B cell (primary cell): ENCODE data around the gene IFRD2. TPM values are rescaled to one million over a fixed set of nuclear protein-coding genes. Genes with fewer than 3 reads are reported as not detected.

Source experiments
- ATAC-seq: fragments of 200-7000 bp; cut with Tn5 transposase; one replicate; pipeline ENCODE4 v1.10.0; 2021; ENCODE audit warnings: low read depth, mild to moderate bottlenecking, moderate number of reproducible peaks, moderate library complexity
- CTCF ChIA-PET: fragments of 350-600 bp; sonication (Branson Sonifier 250); formaldehyde crosslinking; loops from one replicate; lab custom pipeline; 2021; ENCODE audit warnings: antibody characterized with exemption, inconsistent platforms; lab: Charles Lee
- POLR2A ChIA-PET: fragments of 350-600 bp; sonication (Branson Sonifier 250); formaldehyde crosslinking; loops from one replicate; lab custom pipeline; 2021; ENCODE audit warnings: antibody characterized with exemption; lab: Charles Lee
- DNase-seq: peaks from one replicate; pipeline ENCODE4 v3.0.0; 2013
- H2AFZ ChIP-seq: 2 replicates; pipeline ENCODE4 v1.6.1; 2012; ENCODE audit warnings: mild to moderate bottlenecking, low read depth, low read length; ENCODE audit not compliant: insufficient read depth, poor library complexity, severe bottlenecking
- H3K27ac ChIP-seq, 2 donors: 1 replicate in 1 of 2; 2 replicates in 1 of 2; pipeline ENCODE4 v1.5.1; 2012 to 2013; ENCODE audit warnings: low read length in 2 of 2, mild to moderate bottlenecking in 2 of 2, moderate library complexity in 1 of 2
- H3K27me3 ChIP-seq, 4 experiments: fragments of 200-600 bp in 1 of 4; sonication (generic) in 1 of 4; replicated peaks in 1 of 4; 1 replicate in 2 of 4; 2 replicates in 2 of 4; pipeline versions ENCODE4 v1.6.1 to v1.7.0; 2013 to 2016; ENCODE audit warnings: low read length in 3 of 4, mild to moderate bottlenecking in 2 of 4, mixed read lengths in 1 of 4, moderate library complexity in 1 of 4; ENCODE audit not compliant: insufficient read depth in 4 of 4, control insufficient read depth in 3 of 4; ENCODE audit errors: control extremely low read depth in 1 of 4
- H3K36me3 ChIP-seq, 2 experiments: replicated peaks in 1 of 2; 1 replicate in 1 of 2; 2 replicates in 1 of 2; pipeline versions ENCODE4 v1.6.1 to v1.7.1; 2013; ENCODE audit warnings: low read length in 1 of 2; ENCODE audit not compliant: insufficient read depth in 2 of 2, control insufficient read depth in 1 of 2; ENCODE audit errors: control extremely low read depth in 1 of 2, extremely low read depth in 1 of 2
- H3K4me1 ChIP-seq, 2 donors: fragments of 200-600 bp in 1 of 2; sonication (generic) in 1 of 2; 1 replicate in 1 of 2; 2 replicates in 1 of 2; pipeline versions ENCODE4 v1.5.1 to v1.6.1; 2013 to 2017; ENCODE audit warnings: low read length in 2 of 2; ENCODE audit not compliant: control insufficient read depth in 2 of 2, insufficient read depth in 2 of 2
- H3K4me2 ChIP-seq: replicated peaks from 2 replicates; pipeline ENCODE3; 2012; ENCODE audit warnings: mild to moderate bottlenecking, low read depth, low read length; ENCODE audit not compliant: poor library complexity, severe bottlenecking
- H3K4me3 ChIP-seq, 5 experiments: fragments of 200-600 bp in 1 of 5; sonication (generic) in 1 of 5; 1 replicate in 3 of 5; 2 replicates in 2 of 5; pipeline versions ENCODE4 v1.5.1 to v1.7.0; 2011 to 2016; ENCODE audit warnings: low read length in 4 of 5, mild to moderate bottlenecking in 4 of 5, low read depth in 2 of 5, control low read depth in 1 of 5, moderate library complexity in 1 of 5; ENCODE audit not compliant: insufficient read depth in 1 of 5; ENCODE audit errors: control extremely low read depth in 1 of 5, extremely low read depth in 1 of 5
- H3K79me2 ChIP-seq: fragments of 200-600 bp; sonication (generic); one replicate; pipeline ENCODE4 v1.6.0; 2016; ENCODE audit warnings: low read length; ENCODE audit not compliant: control insufficient read depth, insufficient read depth
- H3K9ac ChIP-seq: fragments of 200-600 bp; sonication (generic); 2 replicates; pipeline ENCODE4 v1.6.1; 2017; ENCODE audit warnings: mild to moderate bottlenecking, low read length, moderate library complexity
- H3K9me3 ChIP-seq, 3 donors: one replicate each; pipeline versions ENCODE4 v1.6.1 to v1.7.1; 2013; ENCODE audit warnings: low read length in 2 of 3; ENCODE audit not compliant: control insufficient read depth in 2 of 3, insufficient read depth in 1 of 3; ENCODE audit errors: control extremely low read depth in 1 of 3
- H4K20me1 ChIP-seq: 2 replicates; pipeline ENCODE4 v1.6.0; 2012; ENCODE audit warnings: mild to moderate bottlenecking, low read length; ENCODE audit not compliant: insufficient read depth, control insufficient read depth, poor library complexity, severe bottlenecking
- H3K27ac Mint-ChIP-seq: one replicate; pipeline ENCODE4 v1.8.0; 2021; ENCODE audit warnings: mixed read lengths
- H3K27me3 Mint-ChIP-seq: one replicate; pipeline ENCODE4 v1.8.0; 2021; ENCODE audit warnings: mixed read lengths
- H3K4me1 Mint-ChIP-seq: one replicate; pipeline ENCODE4 v1.8.0; 2021; ENCODE audit warnings: mixed read lengths
- H3K4me3 Mint-ChIP-seq: one replicate; pipeline ENCODE4 v1.8.0; 2021; ENCODE audit warnings: mixed read lengths
- H3K9me3 Mint-ChIP-seq: one replicate; pipeline ENCODE4 v1.8.0; 2022; ENCODE audit warnings: mixed read lengths; ENCODE audit not compliant: insufficient read depth
- CTCF ChIP-seq: fragments of 200-600 bp; IDR thresholded peaks from one replicate; pipeline ENCODE4 v1.8.0; 2022; ENCODE audit warnings: antibody characterized with exemption, mild to moderate bottlenecking
- EZH2 ChIP-seq: IDR thresholded peaks from 2 replicates; pipeline ENCODE4 v1.6.1; 2012; ENCODE audit warnings: borderline replicate concordance, low read depth, mild to moderate bottlenecking, moderate library complexity, low read length; ENCODE audit not compliant: insufficient read depth, poor library complexity, severe bottlenecking
- WGBS: methylation state at CpG from one replicate; pipeline ENCODE4 v1.1.5; 2013; ENCODE audit warnings: missing lambda C conversion rate; ENCODE audit not compliant: insufficient coverage; 5-methylcytosine and 5-hydroxymethylcytosine counted together
- intact Hi-C: fragments of 100-400 bp; cut with micrococcal nuclease; formaldehyde crosslinking; loops from one replicate; pipeline ENCODE4 v1.10.0; 2022
- polyA plus RNA-seq: library from polyadenylated mRNA; depleted of rRNA; stranded (reverse); fragments of >200 nt; gene quantifications from 2 replicates; pipeline ENCODE4 v1.2.3, GENCODE V29; 2012
- total RNA-seq, 2 donors: library from RNA; stranded (reverse); fragments of 120-200 nt in 1 of 2; gene quantifications; 1 replicate in 1 of 2; 2 replicates in 1 of 2; pipeline versions ENCODE4 v1.2.3 to v1.2.4, GENCODE V29; 2013 to 2022

Gene IFRD2
- total and polyA plus RNA-seq, 2 donors (not counting 1 experiment from before 2014, with no cell fraction given) = 63.4 to 80.1 TPM

- peak within 1 kb of the TSS; percentile 81 for H2AFZ ChIP-seq
Measured at GRCh38 chr3:50298836-50299637, 6.8 kb upstream of the IFRD2 start, which contains the start of the genes HYAL3 and NAA80. TSS of gene HYAL3 (minus strand) at chr3:50299405. CDS start at chr3:50295602, 3,803 bp downstream. TSS of gene NAA80 (minus strand) at chr3:50299405. CDS start at chr3:50297463, 1,942 bp downstream.

More at GRCh38 chr3:50298836-50299637, 6.8 kb upstream of the IFRD2 start, which contains the start of the genes HYAL3 and NAA80:
- intact Hi-C loops = loop anchor here (1.0 to 10.0 kb wide), 7 partner anchors 22 to 1086 kb away; partner anchors contain the start of genes GNAI2, MANF, RBM6 and TMEM115
- peak within 1 kb of the TSS; percentile 100 for H3K27ac Mint-ChIP-seq
- no peaks in the 10 kb centered on the region for H4K20me1 ChIP-seq
- H3K4me1 Mint-ChIP-seq = peaks cover 33% of the 10 kb centered on the region
- H3K4me3 ChIP-seq = peak within 1 kb of the TSS; percentile 68 to 89 (median 88)
- H3K9me3 Mint-ChIP-seq = no peaks in the 10 kb centered on the region
- peak within 1 kb of the TSS; percentile 82 for H3K9ac ChIP-seq
- H3K9me3 ChIP-seq = no peaks in the 10 kb centered on the region
- ChIA-PET CTCF (interaction anchor here (0.5 to 3.2 kb wide), 14 partner anchors 10 to 243 kb away, joined by 3 to 28 read pairs (median 5); partner anchors contain the start of genes CYB561D2, GNAI2, HYAL2 and NPRL2), POLR2A (interaction anchor here (0.5 to 2.5 kb wide), 15 partner anchors 8 to 1292 kb away, joined by 3 to 27 read pairs (median 4); partner anchors contain the start of genes CYB561D2, GNAI2, HYAL2 and NPRL2)
- DNase-seq (peak; percentile 100), ATAC-seq (peak; percentile 91)
- no peaks in the 10 kb centered on the region for H3K27me3 Mint-ChIP-seq
- H3K27ac ChIP-seq = peak within 1 kb of the TSS; percentile 77 to 84
- H3K27me3 ChIP-seq = no peaks in the 10 kb centered on the region
- H3K4me2 ChIP-seq = peak within 1 kb of the TSS; percentile 89
- H3K4me1 ChIP-seq = peaks cover 18 to 24% of the 10 kb centered on the region in 2 donors
- H3K36me3 ChIP-seq = peaks cover 0 to 4% of the 10 kb centered on the region in 2 experiments
- TF ChIP-seq CTCF (peak; percentile 65), EZH2 (no peak)
- WGBS = under 1% methylated on average over 58 of the region's 61 CpGs
- H3K4me3 Mint-ChIP-seq = peak within 1 kb of the TSS; percentile 100
- peaks cover 13% of the 10 kb centered on the region for H3K79me2 ChIP-seq
